GM12801 (cell line): ENCODE results near the gene NFIA.

Experiments
- TF ChIP-seq, protein P1 (sequence below): IDR thresholded peaks from one replicate; pipeline ENCODE4 v1.5.1; 2011; ENCODE audit warnings: control low read depth; ENCODE audit not compliant: insufficient read length; ENCODE audit errors: extremely low read depth

The NFIA gene

DNA sequence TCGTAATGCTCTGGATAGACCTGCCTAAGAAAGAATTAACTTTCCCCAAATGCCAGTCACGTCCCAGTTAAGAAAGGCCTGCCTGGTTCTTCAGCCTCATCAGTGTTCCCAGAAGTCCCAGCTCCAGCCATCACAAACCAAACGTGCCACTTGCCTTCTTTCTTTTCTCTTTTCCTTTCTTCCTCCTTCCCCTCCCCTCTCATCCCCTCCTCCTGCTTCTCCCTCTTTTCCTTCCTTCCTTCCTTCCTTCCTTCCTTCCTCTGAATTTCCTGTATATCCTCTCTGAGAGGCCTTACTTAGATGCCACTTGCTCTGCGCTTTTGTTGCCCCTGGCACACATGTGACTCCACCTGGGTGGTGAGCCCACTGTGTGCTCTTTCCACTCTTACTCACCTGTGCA, 228.2 kb downstream of the NFIA start:
- TF ChIP-seq, protein P1, sequence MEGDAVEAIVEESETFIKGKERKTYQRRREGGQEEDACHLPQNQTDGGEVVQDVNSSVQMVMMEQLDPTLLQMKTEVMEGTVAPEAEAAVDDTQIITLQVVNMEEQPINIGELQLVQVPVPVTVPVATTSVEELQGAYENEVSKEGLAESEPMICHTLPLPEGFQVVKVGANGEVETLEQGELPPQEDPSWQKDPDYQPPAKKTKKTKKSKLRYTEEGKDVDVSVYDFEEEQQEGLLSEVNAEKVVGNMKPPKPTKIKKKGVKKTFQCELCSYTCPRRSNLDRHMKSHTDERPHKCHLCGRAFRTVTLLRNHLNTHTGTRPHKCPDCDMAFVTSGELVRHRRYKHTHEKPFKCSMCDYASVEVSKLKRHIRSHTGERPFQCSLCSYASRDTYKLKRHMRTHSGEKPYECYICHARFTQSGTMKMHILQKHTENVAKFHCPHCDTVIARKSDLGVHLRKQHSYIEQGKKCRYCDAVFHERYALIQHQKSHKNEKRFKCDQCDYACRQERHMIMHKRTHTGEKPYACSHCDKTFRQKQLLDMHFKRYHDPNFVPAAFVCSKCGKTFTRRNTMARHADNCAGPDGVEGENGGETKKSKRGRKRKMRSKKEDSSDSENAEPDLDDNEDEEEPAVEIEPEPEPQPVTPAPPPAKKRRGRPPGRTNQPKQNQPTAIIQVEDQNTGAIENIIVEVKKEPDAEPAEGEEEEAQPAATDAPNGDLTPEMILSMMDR, result no peak

DNA sequence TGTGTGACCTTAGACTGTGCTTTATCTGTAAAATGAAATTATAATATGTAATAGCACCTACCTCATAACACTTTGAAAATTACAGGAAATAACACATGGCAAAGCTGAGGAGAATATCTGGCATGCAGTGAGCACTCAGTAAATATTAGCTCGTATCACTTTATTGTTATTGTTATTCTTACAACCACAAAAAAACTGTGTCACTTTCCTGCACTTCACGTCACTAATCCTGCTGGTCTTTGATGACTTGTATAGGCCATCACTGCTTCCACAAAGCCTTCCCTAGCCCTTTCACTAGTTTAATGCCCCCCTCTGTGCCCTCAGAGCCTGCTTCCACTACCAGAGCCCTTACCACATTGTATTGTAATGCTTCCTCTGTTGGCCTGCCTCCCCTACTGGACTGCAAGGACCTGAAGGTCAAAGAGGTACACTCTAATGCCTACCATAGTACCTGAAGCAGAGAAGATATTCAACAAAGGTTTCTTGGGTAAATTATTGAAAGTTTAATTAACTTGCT, 231.6 kb downstream of the NFIA start:
- TF ChIP-seq, protein P1, result no peak

DNA sequence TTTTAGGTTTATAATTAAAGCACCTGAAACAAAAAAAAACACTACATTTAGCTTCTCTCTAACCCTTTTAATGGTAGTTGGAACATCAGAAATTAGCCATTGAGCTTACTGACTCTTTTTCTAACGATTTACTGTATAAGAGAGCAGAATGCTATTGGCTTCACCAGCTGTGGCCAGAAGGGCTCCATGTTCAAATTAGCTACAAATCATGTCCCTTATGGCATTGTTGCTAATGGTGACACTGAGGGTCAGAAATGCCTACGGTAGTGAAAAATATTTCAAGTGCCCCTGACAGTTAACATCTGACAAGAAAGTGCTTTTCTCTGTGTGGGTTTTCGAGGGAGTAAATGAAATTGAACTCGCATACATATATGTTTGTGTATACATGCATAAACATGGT, 232.7 kb downstream of the NFIA start:
- TF ChIP-seq, protein P1, result no peak

DNA sequence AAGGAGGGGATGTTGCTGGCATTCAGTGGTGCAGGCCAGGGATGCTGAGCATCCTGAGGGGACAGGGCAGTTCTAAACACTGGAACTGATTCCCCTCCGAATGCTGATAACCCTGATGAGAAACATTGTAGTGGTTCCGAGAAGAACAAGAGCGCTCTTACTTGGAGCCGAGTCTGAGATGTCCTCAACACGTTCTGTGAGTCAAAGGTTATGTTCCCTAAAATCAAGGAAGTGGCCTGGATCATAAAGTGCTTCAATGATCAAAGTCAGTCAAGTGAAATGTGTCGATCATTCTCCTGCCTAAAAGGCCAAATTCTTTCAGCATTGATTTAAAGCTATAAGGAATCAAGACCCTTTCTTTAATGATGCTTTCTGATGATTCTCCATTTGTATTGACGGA, 234.1 kb downstream of the NFIA start:
- TF ChIP-seq, protein P1, result no peak

DNA sequence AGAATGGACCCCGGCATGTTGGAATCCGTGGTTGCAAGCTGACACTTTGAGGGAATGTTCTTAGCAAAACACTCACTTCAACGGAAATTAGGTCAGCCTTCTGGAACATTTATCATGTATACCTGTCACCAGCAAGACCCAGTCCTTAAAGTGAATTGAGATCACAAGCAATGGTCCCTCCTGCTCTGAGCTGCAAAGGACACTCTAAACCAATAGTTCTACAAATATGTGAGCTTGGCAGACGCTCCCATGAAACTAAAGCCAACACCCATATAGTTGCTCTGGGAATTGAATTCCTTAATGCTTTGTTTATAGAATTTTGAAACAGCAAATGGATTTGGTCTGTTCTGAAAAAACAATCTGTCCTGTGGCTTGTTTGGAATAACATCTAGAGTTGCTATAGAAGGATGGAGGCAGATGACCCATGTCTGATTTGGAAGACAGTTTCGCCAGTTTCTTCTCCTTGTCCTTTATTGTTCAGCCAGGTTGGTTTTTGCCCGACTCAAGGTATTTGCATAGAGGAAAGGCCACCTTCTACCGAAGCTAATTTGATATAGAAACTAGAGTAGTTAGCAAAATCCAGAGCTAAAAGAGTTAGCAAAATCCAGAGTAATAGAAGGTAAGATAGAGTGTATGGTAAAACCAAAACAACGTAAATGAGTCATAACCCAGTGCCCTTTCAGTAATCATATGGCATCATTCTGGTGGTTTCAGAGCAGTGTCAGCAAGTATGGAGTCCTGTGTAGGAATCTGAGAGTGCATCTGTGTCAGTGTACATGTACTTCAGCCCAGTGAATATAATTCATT, 236.2 kb downstream of the NFIA start:
- TF ChIP-seq, protein P1, result no peak

DNA sequence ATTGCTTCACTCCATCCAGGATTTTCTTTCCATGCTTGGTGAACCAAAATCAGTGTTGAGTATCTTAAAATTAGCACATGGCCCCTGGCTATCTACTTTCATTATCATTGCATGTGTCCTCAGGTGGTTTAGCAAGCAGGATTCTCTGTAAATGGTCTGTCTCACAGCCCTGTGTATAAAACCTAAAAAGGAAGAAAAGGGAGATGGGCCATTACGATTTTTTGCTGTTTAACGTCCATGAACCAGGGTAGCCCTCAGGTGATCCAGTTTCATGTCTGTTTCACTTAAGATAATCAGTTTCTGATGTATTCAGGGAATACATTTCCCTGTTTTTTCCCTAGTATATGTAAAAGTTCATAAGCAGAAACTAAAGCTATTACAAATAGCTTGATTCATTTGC, 238.2 kb downstream of the NFIA start:
- TF ChIP-seq, protein P1, result no peak

DNA sequence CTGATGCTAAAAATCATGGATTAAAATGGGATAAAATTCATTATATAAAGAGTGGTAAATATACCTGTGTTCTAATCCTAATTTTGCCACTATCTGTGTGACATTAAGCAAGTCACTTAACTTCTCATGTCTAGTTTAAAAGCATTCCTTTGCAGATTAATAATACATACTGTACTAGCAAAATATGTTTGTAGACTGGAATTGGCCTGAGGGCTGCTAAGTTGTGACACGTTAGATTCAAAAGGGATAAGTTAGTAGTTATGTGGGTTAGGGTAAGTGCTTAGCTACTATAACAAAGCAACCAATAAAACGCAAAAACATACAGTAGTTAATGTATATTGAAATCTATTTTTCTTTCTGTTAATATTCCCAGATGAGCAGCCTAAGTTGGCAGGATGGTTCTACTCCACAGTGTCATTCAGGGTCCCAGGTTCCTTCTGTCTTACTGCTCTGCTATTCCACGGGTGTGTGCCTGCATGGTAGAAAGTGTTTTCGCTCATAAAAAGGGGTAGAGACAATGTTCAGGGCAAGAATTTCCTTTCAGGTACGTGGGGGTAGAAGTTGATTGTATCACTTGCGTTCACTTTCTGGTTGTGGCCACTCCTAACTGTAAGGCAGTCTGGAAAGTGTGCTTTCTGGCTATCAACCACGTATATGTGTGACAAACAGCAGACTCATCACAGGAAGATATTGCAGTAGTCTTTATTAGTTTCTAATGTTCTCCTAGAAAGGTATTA, 239.8 kb downstream of the NFIA start:
- TF ChIP-seq, protein P1, result no peak
